Astrocyte (in vitro differentiated cells and primary cell): ENCODE data around the gene KRT4. TPM values are rescaled to one million over a fixed set of nuclear protein-coding genes. Genes with fewer than 3 reads are reported as not detected.

Source experiments
- DNase-seq: peaks from one replicate; pipeline ENCODE4 v3.0.0-alpha.2; 2010; ENCODE audit warnings: low read depth
- FAIRE-seq: peaks from 2 replicates; lab custom pipeline; 2011; peaks lifted over from hg19 to GRCh38; lab: Jason Lieb, UNC
- H2AFZ ChIP-seq: 2 replicates; pipeline ENCODE4 v1.6.0; 2012; ENCODE audit warnings: low read depth, low read length, inconsistent platforms
- H3K27ac ChIP-seq: 2 replicates; pipeline ENCODE4 v1.5.1; 2011; ENCODE audit warnings: low read depth, low read length, inconsistent platforms
- H3K27me3 ChIP-seq: 2 replicates; pipeline ENCODE4 v1.6.0; 2011; ENCODE audit warnings: low read length, inconsistent platforms; ENCODE audit not compliant: insufficient read depth
- H3K36me3 ChIP-seq: 2 replicates; pipeline ENCODE4 v1.5.1; 2011; ENCODE audit warnings: low read length, inconsistent platforms; ENCODE audit not compliant: insufficient read depth
- H3K4me1 ChIP-seq: 2 replicates; pipeline ENCODE4 v1.5.1; 2011; ENCODE audit warnings: low read length, inconsistent platforms; ENCODE audit not compliant: insufficient read depth
- H3K4me2 ChIP-seq: 2 replicates; pipeline ENCODE4 v1.6.0; 2012; ENCODE audit warnings: low read length, inconsistent platforms
- H3K4me3 ChIP-seq: 2 replicates; pipeline ENCODE4 v1.5.1; 2011; ENCODE audit warnings: low read depth, mild to moderate bottlenecking, low read length, inconsistent platforms; ENCODE audit not compliant: insufficient read depth
- H3K79me2 ChIP-seq: 2 replicates; pipeline ENCODE4 v1.6.0; 2012; ENCODE audit warnings: mild to moderate bottlenecking, low read length, inconsistent platforms; ENCODE audit not compliant: insufficient read depth
- H3K9ac ChIP-seq: 2 replicates; pipeline ENCODE4 v1.6.0; 2012; ENCODE audit warnings: mild to moderate bottlenecking, low read length, inconsistent platforms
- H3K9me3 ChIP-seq: 2 replicates; pipeline ENCODE4 v1.5.1; 2012; ENCODE audit warnings: low read depth, mild to moderate bottlenecking, low read length, inconsistent platforms; ENCODE audit not compliant: insufficient read depth
- H4K20me1 ChIP-seq: 2 replicates; pipeline ENCODE4 v1.6.0; 2012; ENCODE audit warnings: low read length, inconsistent platforms; ENCODE audit not compliant: insufficient read depth
- H3K27ac Mint-ChIP-seq: one replicate; pipeline ENCODE4 v1.8.0; 2021; ENCODE audit warnings: mild to moderate bottlenecking, mixed read lengths; ENCODE audit not compliant: unreplicated experiment
- H3K27me3 Mint-ChIP-seq: one replicate; pipeline ENCODE4 v1.8.0; 2021; ENCODE audit warnings: low read depth, mixed read lengths; ENCODE audit not compliant: unreplicated experiment
- H3K36me3 Mint-ChIP-seq: one replicate; pipeline ENCODE4 v1.8.0; 2021; ENCODE audit warnings: low read depth, mixed read lengths; ENCODE audit not compliant: unreplicated experiment
- H3K4me1 Mint-ChIP-seq: one replicate; pipeline ENCODE4 v1.8.0; 2021; ENCODE audit warnings: low read depth, mixed read lengths; ENCODE audit not compliant: unreplicated experiment
- H3K4me3 Mint-ChIP-seq: one replicate; pipeline ENCODE4 v1.8.0; 2021; ENCODE audit warnings: mild to moderate bottlenecking, moderate library complexity, mixed read lengths; ENCODE audit not compliant: unreplicated experiment
- H3K9me3 Mint-ChIP-seq: one replicate; pipeline ENCODE4 v1.8.0; 2021; ENCODE audit warnings: mild to moderate bottlenecking, mixed read lengths; ENCODE audit not compliant: unreplicated experiment
- EZH2 ChIP-seq: IDR thresholded peaks from 2 replicates; pipeline ENCODE4 v1.6.1; 2012; ENCODE audit warnings: mild to moderate bottlenecking, low read length, inconsistent platforms; ENCODE audit not compliant: insufficient read depth
- total RNA-seq: library from RNA; stranded (reverse); gene quantifications from 2 replicates; pipeline ENCODE4 v1.2.1, GENCODE V29; 2021
- TF ChIP-seq, protein P1 (sequence below): IDR thresholded peaks from 2 replicates; pipeline ENCODE4 v1.5.1; 2011; ENCODE audit warnings: low read depth, mild to moderate bottlenecking, inconsistent platforms, low read length, moderate library complexity; ENCODE audit not compliant: insufficient read depth

The KRT4 gene
- total RNA-seq, 1 donor from 2014 or later = not detected

DNA sequence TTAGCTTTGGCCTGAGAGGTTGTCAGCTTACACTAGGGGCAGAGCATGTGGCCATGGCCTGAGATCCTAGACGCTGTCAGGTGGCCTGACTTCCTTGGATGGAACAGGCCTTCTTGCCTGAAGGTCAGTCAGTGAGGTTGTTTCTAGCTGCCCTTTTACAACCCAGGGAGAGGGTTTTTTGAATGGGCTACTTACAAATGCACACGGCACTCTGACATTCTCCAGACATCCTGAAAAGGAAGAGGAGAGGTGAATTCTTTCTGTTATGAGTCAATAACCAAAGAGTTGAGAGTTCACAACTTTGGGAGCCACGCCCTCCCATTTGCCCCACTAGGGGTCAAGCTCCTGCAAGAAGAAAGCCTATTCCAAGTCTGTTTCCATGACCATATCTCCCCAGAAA, 44.6 kb downstream of the KRT4 start:
- no peak for FAIRE-seq
- Mint-ChIP-seq H3K36me3 (no peaks in the 10 kb centered on the region), H3K9me3 (peaks cover 11% of the 10 kb centered on the region), H3K27me3 (peaks cover 46% of the 10 kb centered on the region), H3K4me1 (no peaks in the 10 kb centered on the region), H3K27ac (no peak overlapping the region), H3K4me3 (no peak overlapping the region)
- Histone ChIP-seq H3K36me3 (no peaks in the 10 kb centered on the region), H3K4me2 (no peak overlapping the region), H3K27ac (no peak overlapping the region), H3K4me3 (no peak overlapping the region), H3K79me2 (no peaks in the 10 kb centered on the region), H3K4me1 (no peaks in the 10 kb centered on the region), H3K27me3 (peaks cover 20% of the 10 kb centered on the region), H4K20me1 (no peaks in the 10 kb centered on the region), H3K9me3 (no peaks in the 10 kb centered on the region), H3K9ac (no peak overlapping the region), H2AFZ (no peak overlapping the region)
- TF ChIP-seq, protein P1, sequence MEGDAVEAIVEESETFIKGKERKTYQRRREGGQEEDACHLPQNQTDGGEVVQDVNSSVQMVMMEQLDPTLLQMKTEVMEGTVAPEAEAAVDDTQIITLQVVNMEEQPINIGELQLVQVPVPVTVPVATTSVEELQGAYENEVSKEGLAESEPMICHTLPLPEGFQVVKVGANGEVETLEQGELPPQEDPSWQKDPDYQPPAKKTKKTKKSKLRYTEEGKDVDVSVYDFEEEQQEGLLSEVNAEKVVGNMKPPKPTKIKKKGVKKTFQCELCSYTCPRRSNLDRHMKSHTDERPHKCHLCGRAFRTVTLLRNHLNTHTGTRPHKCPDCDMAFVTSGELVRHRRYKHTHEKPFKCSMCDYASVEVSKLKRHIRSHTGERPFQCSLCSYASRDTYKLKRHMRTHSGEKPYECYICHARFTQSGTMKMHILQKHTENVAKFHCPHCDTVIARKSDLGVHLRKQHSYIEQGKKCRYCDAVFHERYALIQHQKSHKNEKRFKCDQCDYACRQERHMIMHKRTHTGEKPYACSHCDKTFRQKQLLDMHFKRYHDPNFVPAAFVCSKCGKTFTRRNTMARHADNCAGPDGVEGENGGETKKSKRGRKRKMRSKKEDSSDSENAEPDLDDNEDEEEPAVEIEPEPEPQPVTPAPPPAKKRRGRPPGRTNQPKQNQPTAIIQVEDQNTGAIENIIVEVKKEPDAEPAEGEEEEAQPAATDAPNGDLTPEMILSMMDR = no peak
- no peak for TF ChIP-seq EZH2
- DNase-seq = no peak

DNA sequence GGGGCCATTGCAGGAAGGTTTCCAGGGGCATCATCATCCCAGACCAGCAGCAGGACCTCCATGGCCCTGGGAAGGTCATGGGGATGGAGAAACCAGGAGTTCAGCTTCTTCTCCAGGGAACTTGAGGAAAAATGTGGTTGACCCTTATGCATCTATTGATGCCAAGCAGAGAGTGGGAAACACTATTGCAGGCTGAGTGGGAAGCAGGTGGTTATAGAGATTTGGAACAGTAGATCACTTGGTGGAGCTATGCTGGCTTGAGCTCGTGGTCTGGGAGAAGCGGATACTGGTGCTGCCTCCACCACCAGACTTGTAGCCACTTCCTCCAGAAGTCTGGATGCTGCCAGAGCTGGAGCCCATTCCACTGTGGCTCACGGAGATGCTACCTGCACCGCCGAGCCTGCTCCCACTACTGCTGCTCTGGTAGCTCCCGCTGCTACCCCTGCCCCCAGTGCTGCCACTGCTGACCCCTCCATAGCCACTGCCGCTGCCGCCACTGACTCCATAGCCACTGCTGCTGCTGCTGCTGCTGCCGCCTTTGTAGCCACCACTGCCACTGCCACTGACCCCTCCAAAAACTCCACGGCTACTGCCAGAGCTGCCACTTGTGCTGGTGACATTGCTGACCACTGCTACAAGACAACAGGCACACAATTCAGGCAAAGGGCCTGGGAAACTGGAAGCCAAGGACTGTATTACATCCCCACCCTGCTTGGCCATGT, 45.3 kb downstream of the KRT4 start:
- no peaks in the 10 kb centered on the region for H3K79me2 ChIP-seq
- no peak overlapping the region for H3K27ac Mint-ChIP-seq
- no peak for FAIRE-seq
- no peaks in the 10 kb centered on the region for H3K4me1 ChIP-seq
- H4K20me1 ChIP-seq = no peaks in the 10 kb centered on the region
- no peak overlapping the region for H3K4me3 Mint-ChIP-seq
- no peak overlapping the region for H3K4me2 ChIP-seq
- H3K36me3 ChIP-seq = no peaks in the 10 kb centered on the region
- H3K9me3 Mint-ChIP-seq = peaks cover 11% of the 10 kb centered on the region
- H3K27me3 ChIP-seq = peaks cover 23% of the 10 kb centered on the region
- H2AFZ ChIP-seq = no peak overlapping the region
- H3K36me3 Mint-ChIP-seq = no peaks in the 10 kb centered on the region
- H3K27ac ChIP-seq = no peak overlapping the region
- peaks cover 53% of the 10 kb centered on the region for H3K27me3 Mint-ChIP-seq
- no peaks in the 10 kb centered on the region for H3K4me1 Mint-ChIP-seq
- TF ChIP-seq, protein P1 = no peak
- no peak for TF ChIP-seq EZH2
- no peaks in the 10 kb centered on the region for H3K9me3 ChIP-seq
- no peak overlapping the region for H3K9ac ChIP-seq
- no peak for DNase-seq
- no peak overlapping the region for H3K4me3 ChIP-seq

DNA sequence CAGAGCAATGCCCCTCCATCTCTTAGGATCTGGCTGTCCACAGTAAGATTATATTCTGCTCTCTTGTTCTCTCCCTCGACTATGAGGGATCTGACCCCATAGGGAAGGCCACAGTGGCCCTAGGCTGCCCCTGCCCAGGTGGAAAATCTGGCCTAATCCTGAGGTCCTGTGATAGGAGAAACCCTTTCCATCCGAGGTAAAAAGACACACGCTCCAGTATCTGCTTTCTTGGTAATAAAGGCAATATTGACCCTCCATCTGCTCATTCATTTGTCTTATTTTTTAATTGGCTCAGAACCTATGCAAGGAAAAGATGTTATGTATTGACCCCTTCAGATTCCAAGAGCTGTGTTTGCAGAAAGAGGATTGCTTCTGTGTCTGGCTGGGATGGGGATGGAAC, 46.5 kb downstream of the KRT4 start:
- peaks cover 56% of the 10 kb centered on the region for H3K27me3 Mint-ChIP-seq
- H3K4me3 Mint-ChIP-seq = no peak overlapping the region
- no peaks in the 10 kb centered on the region for H3K36me3 Mint-ChIP-seq
- Histone ChIP-seq H3K79me2 (no peaks in the 10 kb centered on the region), H3K4me3 (no peak overlapping the region), H3K9ac (no peak overlapping the region), H3K4me2 (no peak overlapping the region), H3K27ac (no peak overlapping the region), H2AFZ (no peak overlapping the region), H3K4me1 (no peaks in the 10 kb centered on the region), H3K36me3 (no peaks in the 10 kb centered on the region), H3K27me3 (peaks cover 18% of the 10 kb centered on the region), H3K9me3 (no peaks in the 10 kb centered on the region), H4K20me1 (no peaks in the 10 kb centered on the region)
- DNase-seq (no peak), FAIRE-seq (no peak)
- no peaks in the 10 kb centered on the region for H3K4me1 Mint-ChIP-seq
- H3K27ac Mint-ChIP-seq = no peak overlapping the region
- H3K9me3 Mint-ChIP-seq = peaks cover 11% of the 10 kb centered on the region
- TF ChIP-seq EZH2 = no peak
- TF ChIP-seq, protein P1 = no peak
